VCaP (cell line): ENCODE results near the gene CALD1.

Source experiments
- H3K27ac ChIP-seq: fragments of 450-650 bp; 2 replicates; pipeline ENCODE4 v1.5.1; 2017
- CTCF ChIP-seq: fragments of 450-650 bp; conservative IDR thresholded peaks from 2 replicates; pipeline ENCODE4 v1.5.1; 2017; ENCODE audit warnings: mild to moderate bottlenecking, moderate library complexity

CALD1 gene

GRCh38 chr7:134789967-134790685, 10.7 kb downstream of the CALD1 start:
- no peak for TF ChIP-seq CTCF
- no peak overlapping the region for H3K27ac ChIP-seq

GRCh38 chr7:134792968-134793367, 13.5 kb downstream of the CALD1 start:
- TF ChIP-seq CTCF: no peak
- H3K27ac ChIP-seq: no peak overlapping the region

GRCh38 chr7:134795231-134795630, 15.8 kb downstream of the CALD1 start:
- TF ChIP-seq CTCF: no peak
- H3K27ac ChIP-seq: no peak overlapping the region

GRCh38 chr7:134798155-134798554, 18.7 kb downstream of the CALD1 start:
- TF ChIP-seq CTCF: no peak
- no peak overlapping the region for H3K27ac ChIP-seq

GRCh38 chr7:134799377-134799776, 19.9 kb downstream of the CALD1 start:
- no peak for TF ChIP-seq CTCF
- H3K27ac ChIP-seq: no peak overlapping the region

GRCh38 chr7:134802762-134803161, 23.3 kb downstream of the CALD1 start:
- no peak for TF ChIP-seq CTCF
- no peak overlapping the region for H3K27ac ChIP-seq

- TF ChIP-seq CTCF: no peak
- H3K27ac ChIP-seq: no peak overlapping the region
Observed at GRCh38 chr7:134804351-134804750, 24.9 kb downstream of the CALD1 start.
